Activated CD4-positive, alpha-beta T cell treated with anti-CD3 and anti-CD28 coated beads for 48 hours (primary cell): ENCODE data around the gene SLC1A6.
"Not testable (repeated sequence)": the region's sequence is repeated elsewhere in the genome, so short reads cannot be mapped to it uniquely, and the experiment has no call there.

Experiments used
- DNase-seq: peaks from one replicate; pipeline ENCODE4 v3.0.0-alpha.2; 2020

Gene SLC1A6

DNA sequence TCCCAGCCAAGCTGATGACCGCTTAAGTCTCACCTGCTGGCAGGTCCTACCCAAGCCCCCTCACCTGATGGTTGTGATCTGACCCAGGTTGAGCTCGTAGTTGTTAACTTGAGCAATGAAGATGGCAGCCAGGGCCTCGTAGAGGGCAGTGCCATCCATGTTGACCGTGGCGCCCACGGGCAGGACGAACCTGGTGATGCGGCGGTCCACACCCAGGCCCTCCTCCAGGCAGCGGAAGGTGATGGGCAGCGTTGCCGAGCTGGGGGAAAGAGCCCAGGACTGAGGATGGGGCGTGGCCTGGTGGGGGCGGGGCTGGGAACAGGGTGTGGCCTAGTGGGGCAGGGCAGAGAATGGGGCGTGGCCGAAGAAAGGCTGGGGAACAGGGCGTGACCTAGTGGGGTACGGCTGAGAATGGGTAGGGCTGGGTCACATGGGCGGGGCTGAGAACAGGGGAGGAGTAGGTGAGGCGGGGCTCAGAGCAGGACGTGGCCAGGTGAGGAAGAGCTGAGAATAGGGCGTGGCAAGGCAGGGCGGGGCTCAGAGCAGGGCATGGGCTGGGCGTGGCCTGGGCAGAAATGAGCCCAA, 25.5 kb downstream of the SLC1A6 start:
- DNase-seq: peak; percentile 15

DNA sequence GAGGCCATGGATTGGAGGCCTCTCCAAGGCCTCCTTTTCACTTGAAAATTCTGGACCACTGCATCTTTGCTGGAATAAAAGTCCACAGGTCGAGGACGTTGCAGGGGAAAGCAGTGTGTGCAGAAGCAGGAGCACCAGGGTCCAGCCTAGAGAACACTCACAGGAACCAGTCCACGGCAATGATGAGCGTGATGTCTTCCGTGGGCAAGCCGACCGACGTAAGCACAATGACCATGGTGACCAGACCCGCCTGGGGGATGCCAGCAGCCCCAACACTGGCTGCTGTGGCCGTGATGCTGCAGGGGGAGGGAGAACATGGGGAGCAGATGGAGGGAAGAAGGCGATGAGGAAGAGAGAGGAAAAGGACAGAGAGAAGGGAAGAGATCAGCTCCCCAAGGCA, 26.9 kb downstream of the SLC1A6 start:
- no peak for DNase-seq

DNA sequence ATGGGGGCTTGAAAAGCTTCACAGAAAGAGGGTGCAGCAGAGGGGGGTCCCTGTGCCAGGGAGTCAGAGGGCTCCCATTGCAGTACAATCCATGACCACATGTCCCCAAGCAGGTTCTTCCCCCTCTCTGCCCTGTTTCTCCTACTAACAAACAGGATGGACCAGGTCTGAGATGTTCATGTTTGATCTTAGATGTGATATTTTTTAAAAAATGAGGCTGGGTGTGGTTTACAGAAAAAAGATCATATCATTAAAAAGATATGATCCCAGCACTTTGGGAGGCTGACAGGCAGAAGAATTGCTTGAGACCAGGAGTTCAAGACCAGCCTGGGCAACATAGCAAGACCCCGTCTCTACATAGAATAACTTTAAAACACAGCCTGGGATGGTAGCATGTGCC, 29.2 kb downstream of the SLC1A6 start:
- DNase-seq: no peak

DNA sequence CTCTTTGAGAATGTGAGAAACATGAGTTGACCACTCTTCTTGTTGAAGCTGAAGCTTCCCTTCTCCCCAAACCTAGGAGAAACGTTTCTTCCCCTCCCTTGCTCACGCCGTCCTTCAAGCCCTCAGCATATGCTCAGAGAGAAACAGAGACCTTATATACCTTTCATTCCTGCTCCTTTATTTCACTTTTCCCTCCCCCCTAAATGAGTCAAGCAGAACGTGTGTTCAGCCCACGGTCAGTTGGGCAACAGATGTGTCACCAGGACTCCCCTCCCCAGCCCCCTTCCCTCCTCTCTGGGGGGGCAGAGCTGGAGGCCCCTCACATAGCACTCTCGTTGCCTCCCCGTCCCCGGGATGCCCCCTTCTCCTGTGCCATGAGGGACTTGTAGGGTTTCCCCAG, 29.8 kb downstream of the SLC1A6 start:
- DNase-seq: no peak

DNA sequence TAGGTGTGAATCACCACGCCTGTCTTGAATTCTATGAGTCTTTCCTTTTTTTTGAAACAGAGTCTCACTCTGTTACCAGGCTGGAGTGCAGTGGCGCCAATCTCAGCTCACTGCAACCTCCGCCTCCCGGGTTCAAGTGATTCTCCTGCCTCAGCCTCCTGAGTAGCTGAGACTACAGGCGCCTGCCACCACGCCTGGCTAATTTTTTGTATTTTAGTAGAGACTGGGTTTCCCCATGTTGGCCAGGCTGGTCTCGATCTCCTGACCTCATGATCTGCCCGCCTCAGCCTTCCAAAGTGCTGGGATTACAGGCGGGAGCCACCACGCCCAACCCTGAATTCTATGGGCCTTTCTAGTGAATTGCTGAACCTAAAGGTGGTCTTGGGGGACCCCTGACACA, 30.3 kb downstream of the SLC1A6 start:
- not testable (repeated sequence) for DNase-seq

DNA sequence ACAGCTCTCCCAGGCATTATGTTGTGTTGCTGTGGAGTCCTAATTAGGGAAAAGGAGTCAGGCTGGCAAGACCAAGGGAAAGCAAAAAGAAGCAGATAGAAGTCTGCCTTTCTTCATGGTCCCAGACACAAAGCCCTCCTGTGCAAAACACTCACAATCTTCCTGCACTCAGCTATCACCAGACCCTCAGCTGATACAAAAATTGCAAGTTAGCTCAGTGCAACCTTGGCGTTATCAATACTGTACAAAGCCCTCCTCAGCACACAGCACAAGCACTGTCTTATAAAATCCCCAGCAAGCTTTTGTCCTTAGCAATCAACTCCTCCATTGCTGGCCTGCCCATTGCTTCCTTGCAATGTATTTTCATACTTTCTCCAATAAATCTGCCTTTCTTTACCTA, 35.2 kb downstream of the SLC1A6 start:
- no peak for DNase-seq

DNA sequence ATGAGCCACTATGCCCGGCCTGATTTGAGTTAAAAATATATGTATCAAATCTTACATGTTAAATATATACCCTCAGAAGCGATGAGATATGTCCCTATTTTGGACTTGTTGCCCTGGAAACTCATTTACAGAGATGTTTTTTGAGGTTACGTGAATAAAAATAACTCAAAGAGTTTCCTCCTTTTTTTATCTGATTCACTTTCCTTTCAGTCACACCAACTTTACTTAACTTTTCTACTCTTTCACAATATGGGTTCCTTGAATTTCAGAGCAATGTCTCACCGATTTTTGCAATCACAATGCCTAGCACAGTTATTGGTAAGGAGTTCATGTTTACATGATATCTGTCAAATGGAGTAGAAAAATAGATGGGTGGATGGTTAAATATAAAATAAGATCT, 36.1 kb downstream of the SLC1A6 start:
- no peak for DNase-seq

DNA sequence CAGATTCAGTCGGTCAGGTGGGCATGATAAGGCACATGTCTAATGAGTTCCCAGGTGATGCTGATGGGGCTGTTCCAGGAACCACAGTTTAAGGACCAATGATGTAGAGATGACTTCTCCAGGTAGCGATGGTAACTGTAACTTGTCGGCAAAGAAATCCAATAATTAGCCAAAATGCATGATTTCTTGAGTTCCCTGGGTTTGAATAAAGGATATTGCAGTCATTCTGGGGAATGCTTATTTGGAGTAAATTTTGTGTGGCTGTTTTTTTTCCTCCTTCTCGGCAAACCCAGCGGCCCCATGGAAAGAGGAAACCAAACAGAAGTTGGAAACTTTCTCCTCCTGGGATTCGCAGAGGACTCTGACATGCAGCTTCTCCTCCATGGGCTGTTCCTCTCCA, 38.5 kb downstream of the SLC1A6 start, which contains the start of gene OR7C2:
Gene OR7C2 (plus strand): TSS at position 301 of the 400 bp plus-strand sequence. CDS start 0 bp downstream, at position 301.
- DNase-seq: no peak

DNA sequence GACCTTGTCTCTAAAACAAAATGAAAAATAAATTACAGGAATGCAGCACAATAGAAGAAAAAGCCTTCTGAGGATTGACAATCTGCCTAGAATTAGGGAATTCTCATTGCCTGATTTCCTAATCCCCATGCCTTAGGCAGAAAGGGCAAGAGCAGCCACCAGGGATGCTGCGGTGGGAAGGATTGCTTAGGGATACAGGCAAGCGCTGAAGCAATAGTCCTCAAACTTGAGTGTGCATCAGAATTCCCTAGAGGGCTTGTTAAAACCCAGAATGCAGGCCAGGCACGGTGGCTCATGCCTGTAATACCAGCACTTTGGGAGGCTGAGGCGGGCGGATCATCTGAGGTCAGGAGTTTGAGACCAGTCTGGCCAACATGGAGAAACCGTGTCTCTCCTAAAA, 39.4 kb downstream of the SLC1A6 start:
- no peak for DNase-seq

DNA sequence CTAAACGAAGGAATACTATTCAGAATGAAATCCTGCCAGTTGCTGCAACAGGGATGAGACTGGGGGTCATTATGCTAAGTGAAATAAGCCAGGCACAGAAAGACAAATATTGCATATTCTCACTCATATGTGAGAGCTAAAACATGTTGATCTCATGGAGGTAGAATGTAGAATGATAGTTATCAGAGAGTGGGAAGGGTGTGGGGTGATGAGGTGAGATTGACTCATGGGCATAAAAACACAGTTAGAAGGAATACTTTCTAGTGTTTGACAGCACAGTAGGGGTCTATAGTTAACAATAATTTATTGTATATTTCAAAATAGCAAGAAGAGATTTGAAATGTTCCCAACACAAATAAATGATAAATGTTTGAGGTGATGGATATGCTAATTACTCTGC, 46.2 kb downstream of the SLC1A6 start:
- DNase-seq: no peak

DNA sequence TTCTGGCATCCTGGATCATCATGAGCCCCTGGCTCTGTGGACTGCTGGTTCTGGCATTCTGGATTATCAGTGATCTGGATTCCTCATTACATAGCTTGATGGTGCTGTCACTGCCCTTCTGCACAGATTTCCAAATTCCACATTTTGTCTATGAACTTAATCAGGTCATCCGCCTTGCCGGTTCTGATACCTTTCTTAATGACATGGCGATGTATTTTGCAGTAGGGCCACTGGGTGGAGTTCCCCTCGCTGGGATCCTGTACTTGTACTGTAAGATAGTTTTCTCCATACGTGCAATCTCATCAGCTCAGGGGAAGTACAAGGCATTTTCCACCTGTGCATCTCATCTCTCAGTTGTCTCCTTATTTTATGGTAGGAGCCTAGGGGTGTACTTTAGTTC, 62.8 kb downstream of the SLC1A6 start:
- DNase-seq: peak; percentile 4

DNA sequence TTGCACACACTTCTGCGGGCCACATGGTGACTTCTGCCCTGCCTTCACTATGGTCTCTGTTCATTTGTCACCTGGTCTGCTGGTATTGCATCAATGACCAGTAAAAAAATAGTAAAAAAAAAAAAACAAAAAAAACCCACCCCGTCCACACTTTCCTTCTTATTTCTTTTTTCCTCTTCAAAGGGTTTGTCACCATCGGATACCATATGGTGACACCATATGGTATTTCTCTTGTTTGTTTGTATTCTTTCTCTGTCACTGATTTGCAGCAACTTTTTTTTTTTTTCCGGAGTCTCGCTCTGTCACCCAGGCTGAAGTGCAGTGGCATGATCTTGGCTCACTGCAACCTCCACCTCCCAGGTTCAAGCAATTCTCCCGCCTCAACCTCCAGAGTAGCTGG, 64.5 kb downstream of the SLC1A6 start:
- DNase-seq: no peak

DNA sequence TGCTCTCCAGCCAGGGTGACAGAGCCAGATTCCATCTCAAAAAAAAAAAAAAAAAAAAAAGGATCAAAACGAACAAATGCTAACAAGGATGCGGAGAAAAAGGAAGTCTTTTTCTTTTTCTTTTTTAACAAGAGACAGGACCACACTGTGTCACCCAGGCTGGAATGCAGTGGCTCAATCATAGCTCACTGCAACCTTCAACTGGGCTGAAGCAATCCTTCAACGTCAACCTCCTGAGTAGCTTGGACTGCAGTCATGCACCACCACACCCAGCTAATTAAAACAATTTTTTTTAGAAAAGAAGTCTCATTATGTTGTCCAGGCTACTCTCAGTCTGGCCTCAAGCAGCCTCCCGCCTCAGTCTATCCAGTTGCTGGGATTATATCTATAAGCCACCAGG, 73.0 kb downstream of the SLC1A6 start:
- no peak for DNase-seq

DNA sequence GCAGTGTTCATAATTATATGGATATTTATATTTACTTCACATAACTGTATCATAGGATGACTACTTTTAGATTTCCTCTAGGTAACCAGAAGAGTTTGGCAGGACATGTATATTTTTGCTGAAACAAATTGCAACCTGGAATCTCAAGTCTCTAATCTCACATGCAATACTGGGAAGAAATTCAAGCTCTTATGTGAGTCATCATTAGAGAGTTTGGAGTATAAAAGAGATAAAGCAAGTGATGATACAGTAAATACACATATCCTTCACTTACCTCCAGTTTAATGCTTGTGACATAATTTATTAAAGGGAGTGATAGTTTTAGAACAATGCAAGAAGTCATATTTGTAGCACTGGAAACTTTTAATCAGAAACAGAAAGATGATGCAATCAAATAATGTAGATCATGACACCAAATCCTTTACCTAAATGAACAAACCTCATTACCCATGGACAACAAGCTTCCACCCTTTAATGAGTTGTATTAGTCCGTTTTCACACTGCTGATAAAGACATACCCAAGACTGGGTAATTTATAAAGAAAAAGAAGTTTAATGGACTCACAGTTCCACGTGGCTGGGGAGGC, 77.9 kb downstream of the SLC1A6 start:
- DNase-seq: no peak
